ENCODE data around the gene CAMK2B. TPM values are rescaled to one million over a fixed set of nuclear protein-coding genes. Genes with fewer than 3 reads are reported as not detected.

Gene CAMK2B
- total RNA-seq (1 to 10 TPM in 3 of 4 donors, under 1 TPM in 1; 0.83 to 3.2 (median 1.9) TPM), polyA plus RNA-seq (1 to 10 TPM in 1 of 3 donors, under 1 TPM in 1, not detected in 1; 0.23 to 1.2 TPM)

- no peaks in the 10 kb centered on the region for H3K9me3 ChIP-seq
- no peaks in the 10 kb centered on the region for H3K36me3 ChIP-seq
- intact Hi-C loops (cut with DNase I), result no loop called here
- peaks cover 0 to 7% (median 5%) of the 10 kb centered on the region in 4 donors for H3K4me1 ChIP-seq
- H3K27ac ChIP-seq, result no peak within 1 kb of the TSS
- H3K27me3 ChIP-seq, result peaks cover 11 to 39% (median 30%) of the 10 kb centered on the region in 3 donors
- DNase-seq, result no peak
- peak within 1 kb of the TSS in 2 of 4 donors; percentile 25 to 31 for H3K4me3 ChIP-seq
- no peak for TF ChIP-seq EP300 (IDR thresholded peaks at IDR 0.05)
- TF ChIP-seq CTCF (IDR thresholded peaks at IDR 0.05), result no peak
- TF ChIP-seq POLR2AphosphoS5 (IDR thresholded peaks at IDR 0.05), result no peak
- no peak for TF ChIP-seq POLR2A (IDR thresholded peaks at IDR 0.05)
- 1% methylated on average over 85 of the region's 85 CpGs for WGBS, 2 donors
Observed at GRCh38 chr7:44325201-44325671, at the start of gene CAMK2B. CAMK2B (minus strand) TSS chr7:44325594; CDS start chr7:44325421, 173 bp downstream.

- H3K4me1 ChIP-seq, result no peaks in the 10 kb centered on the region
- no peak overlapping the region for H3K4me3 ChIP-seq
- no peak for TF ChIP-seq POLR2A (IDR thresholded peaks at IDR 0.05)
- no peak for TF ChIP-seq EP300 (IDR thresholded peaks at IDR 0.05)
- no peak for TF ChIP-seq POLR2AphosphoS5 (IDR thresholded peaks at IDR 0.05)
- no peak for TF ChIP-seq CTCF (IDR thresholded peaks at IDR 0.05)
- H3K36me3 ChIP-seq, result no peaks in the 10 kb centered on the region
- H3K27me3 ChIP-seq, result no peaks in the 10 kb centered on the region
- DNase-seq, result no peak
- H3K9me3 ChIP-seq, result no peaks in the 10 kb centered on the region
- H3K27ac ChIP-seq, result no peak overlapping the region
- WGBS, 2 donors, result 72 to 82% methylated on average over 12 of the region's 12 CpGs
- intact Hi-C loops (cut with DNase I), result no loop called here
Observed at GRCh38 chr7:44374007-44374763, 48.8 kb upstream of the CAMK2B start.

- DNase-seq, result no peak
Observed at GRCh38 chr7:44373418-44373740, 48.0 kb upstream of the CAMK2B start.

GRCh38 chr7:44372560-44373417, 47.4 kb upstream of the CAMK2B start:
- DNase-seq, result no peak
- TF ChIP-seq POLR2AphosphoS5 (IDR thresholded peaks at IDR 0.05) (no peak), EP300 (IDR thresholded peaks at IDR 0.05) (no peak), CTCF (IDR thresholded peaks at IDR 0.05) (no peak), POLR2A (IDR thresholded peaks at IDR 0.05) (no peak)
- WGBS, 2 donors, result 48 to 76% methylated on average over 5 of the region's 5 CpGs
- peaks cover 0 to 9% (median 2%) of the 10 kb centered on the region in 3 donors for H3K27me3 ChIP-seq
- no peaks in the 10 kb centered on the region for H3K36me3 ChIP-seq
- H3K9me3 ChIP-seq, result no peaks in the 10 kb centered on the region
- intact Hi-C loops (cut with DNase I), result no loop called here
- no peaks in the 10 kb centered on the region for H3K4me1 ChIP-seq
- H3K27ac ChIP-seq, result no peak overlapping the region
- H3K4me3 ChIP-seq, result no peak overlapping the region

More at GRCh38 chr7:44373418-44373740, 48.0 kb upstream of the CAMK2B start:
- Histone ChIP-seq H3K9me3 (no peaks in the 10 kb centered on the region), H3K4me1 (no peaks in the 10 kb centered on the region), H3K36me3 (no peaks in the 10 kb centered on the region), H3K27ac (no peak overlapping the region), H3K4me3 (no peak overlapping the region), H3K27me3 (peaks cover 0 to 3% (median 0%) of the 10 kb centered on the region in 3 donors)
- TF ChIP-seq CTCF (IDR thresholded peaks at IDR 0.05) (no peak), EP300 (IDR thresholded peaks at IDR 0.05) (no peak), POLR2AphosphoS5 (IDR thresholded peaks at IDR 0.05) (no peak), POLR2A (IDR thresholded peaks at IDR 0.05) (no peak)
- intact Hi-C loops (cut with DNase I), result no loop called here
- WGBS, 2 donors, result 78 to 80% methylated on average over 2 of the region's 2 CpGs

All from sigmoid colon (tissue), 7 donors.